ENCODE data around the gene TBX4.

The TBX4 gene

DNA sequence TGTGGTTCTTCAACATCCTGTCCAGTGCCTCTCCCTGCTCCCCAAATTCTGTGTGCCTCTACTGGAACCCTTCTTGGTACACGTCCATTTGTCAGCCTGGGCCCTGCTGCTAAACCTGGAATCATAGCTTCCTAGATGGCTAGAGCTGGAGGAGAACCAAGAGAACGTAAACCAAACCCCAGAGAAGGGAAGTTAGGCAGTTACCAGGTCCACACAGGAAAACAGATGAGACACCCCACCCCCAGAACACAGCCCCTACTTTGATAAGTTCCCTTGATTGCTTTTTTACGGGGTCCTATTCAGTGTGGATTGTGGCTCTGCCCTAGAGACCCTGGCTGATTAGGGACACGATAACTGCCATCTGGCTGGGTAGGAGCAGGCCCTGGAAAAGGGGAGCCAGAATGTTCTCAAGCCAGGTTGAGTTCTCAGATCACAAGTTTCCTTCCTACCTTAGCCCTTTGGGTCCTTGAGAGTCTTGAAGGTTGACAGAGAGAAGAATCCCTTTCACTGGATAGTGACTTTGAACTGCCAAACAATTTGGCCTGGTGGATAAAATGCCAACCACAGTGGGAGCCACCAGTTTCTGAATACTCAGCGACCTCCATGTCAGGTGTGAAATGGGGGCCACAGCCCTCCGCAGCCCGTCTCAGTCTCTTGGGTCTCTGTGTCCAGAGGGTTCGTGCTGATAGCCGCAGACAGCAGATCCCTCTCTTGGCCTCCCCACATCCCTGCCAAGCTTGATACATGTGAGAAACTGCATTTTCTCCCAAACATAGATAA, 7.9 kb downstream of the TBX4 start:
- TF ChIP-seq, protein P1, sequence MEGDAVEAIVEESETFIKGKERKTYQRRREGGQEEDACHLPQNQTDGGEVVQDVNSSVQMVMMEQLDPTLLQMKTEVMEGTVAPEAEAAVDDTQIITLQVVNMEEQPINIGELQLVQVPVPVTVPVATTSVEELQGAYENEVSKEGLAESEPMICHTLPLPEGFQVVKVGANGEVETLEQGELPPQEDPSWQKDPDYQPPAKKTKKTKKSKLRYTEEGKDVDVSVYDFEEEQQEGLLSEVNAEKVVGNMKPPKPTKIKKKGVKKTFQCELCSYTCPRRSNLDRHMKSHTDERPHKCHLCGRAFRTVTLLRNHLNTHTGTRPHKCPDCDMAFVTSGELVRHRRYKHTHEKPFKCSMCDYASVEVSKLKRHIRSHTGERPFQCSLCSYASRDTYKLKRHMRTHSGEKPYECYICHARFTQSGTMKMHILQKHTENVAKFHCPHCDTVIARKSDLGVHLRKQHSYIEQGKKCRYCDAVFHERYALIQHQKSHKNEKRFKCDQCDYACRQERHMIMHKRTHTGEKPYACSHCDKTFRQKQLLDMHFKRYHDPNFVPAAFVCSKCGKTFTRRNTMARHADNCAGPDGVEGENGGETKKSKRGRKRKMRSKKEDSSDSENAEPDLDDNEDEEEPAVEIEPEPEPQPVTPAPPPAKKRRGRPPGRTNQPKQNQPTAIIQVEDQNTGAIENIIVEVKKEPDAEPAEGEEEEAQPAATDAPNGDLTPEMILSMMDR (IDR thresholded peaks at IDR 0.05; ENCODE audit: insufficient read depth, low read depth, low read length, missing control alignments): no peak
- no peak for DNase-seq (ENCODE audit: low read depth)
- H3K4me3 ChIP-seq (ENCODE audit: low read depth, low read length): no peak overlapping the region

DNA sequence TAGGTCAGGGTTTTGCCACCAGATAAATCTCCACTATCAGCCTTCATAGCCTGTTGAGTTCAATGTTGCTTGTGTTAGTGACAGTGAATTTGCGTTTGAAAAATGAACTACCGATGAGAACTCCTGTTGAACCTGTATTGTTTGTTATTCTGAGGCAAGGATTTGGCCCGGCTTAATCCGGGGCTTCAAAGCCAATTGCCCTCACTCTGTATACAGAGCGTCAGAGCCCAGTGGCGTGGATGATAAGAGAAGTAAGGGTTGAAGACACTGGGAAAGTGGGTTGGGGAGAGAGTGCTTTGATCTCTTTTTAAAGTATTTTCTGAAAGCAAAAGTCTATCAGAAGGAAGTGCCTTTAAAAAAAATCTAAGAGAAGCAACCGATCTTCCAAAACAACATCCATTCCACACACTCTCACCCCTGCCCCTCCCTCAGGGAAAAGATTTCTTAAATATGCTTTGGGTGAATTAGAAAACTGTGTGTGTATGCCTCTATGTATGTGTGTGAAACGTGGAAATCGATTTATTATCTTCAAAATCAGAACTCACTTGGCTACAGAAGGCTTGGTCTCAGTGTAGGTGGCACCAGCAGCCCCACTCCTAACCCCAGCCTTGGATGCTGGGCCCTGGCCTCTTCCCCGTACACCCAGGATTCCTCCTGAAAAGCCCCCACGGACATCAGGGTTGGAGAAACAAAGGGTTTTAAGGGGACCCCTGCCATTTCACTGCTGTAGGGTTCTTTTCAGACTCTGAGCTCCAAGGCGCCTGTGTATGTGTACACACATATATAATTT, 8.8 kb downstream of the TBX4 start:
- no peak for DNase-seq (ENCODE audit: low read depth)
- H3K4me3 ChIP-seq (ENCODE audit: low read depth, low read length): no peak overlapping the region
- TF ChIP-seq, protein P1 (IDR thresholded peaks at IDR 0.05; ENCODE audit: insufficient read depth, low read depth, low read length, missing control alignments): no peak

DNA sequence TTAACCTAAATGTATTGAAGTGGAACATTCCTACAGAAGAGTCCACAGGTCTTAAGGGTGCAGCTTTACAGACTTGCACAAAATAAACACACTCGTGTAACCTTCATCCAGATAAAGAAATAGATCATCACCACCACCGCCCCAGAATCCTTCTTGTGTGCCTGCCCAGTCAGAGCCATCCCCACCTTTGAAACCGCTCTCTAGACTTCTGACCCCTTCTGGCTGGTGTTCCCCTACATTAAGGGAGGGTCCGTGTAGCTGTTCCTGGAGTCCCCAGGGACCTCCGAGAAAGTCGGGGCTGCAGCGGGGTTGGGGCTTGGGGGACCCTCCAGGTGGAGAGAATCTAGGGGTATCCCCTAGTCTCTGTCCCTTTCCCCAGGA, 9.4 kb downstream of the TBX4 start:
- TF ChIP-seq, protein P1 (IDR thresholded peaks at IDR 0.05; ENCODE audit: insufficient read depth, low read depth, low read length, missing control alignments): no peak
- no peak for DNase-seq (ENCODE audit: low read depth)
- no peak overlapping the region for H3K4me3 ChIP-seq (ENCODE audit: low read depth, low read length)

DNA sequence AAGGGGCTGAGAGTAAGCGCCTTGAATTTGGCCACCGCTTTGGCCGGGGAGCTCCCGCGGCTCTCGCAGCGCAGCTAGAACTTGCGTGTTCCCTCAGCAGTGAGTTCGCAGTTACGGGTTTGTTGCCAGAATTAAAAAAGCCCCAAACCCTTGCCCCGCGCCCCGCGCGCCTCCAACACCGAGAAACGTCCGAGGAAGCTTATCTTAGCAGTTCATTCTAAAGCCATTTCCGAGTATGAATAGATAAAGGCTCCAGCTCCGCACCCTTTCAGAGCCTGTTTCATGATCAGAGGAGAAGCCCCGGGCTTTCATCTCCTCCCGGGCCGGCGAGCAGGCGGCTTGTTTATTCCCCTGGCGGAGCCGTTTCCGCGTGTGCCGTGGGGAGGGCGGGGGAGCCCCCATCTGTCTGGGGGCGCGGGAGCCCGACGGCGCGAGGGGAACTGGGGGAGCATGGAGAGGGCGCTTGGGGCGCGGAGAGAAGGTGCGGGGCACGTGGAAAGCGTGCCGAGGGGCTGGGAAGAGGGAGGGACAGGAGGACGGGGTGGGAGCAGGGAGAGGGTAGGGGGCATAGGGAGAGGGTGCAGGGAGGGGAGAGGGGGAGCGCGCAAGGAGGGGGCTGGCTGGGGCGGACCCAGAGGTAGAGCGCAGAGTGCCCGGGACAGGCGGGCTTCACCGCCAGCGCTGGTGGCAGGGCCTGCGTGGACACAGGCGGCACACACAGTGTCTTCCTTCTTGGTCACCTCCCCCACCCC, 9.9 kb downstream of the TBX4 start:
- no peak overlapping the region for H3K4me3 ChIP-seq (ENCODE audit: low read depth, low read length)
- no peak for DNase-seq (ENCODE audit: low read depth)
- TF ChIP-seq, protein P1 (IDR thresholded peaks at IDR 0.05; ENCODE audit: insufficient read depth, low read depth, low read length, missing control alignments): no peak

DNA sequence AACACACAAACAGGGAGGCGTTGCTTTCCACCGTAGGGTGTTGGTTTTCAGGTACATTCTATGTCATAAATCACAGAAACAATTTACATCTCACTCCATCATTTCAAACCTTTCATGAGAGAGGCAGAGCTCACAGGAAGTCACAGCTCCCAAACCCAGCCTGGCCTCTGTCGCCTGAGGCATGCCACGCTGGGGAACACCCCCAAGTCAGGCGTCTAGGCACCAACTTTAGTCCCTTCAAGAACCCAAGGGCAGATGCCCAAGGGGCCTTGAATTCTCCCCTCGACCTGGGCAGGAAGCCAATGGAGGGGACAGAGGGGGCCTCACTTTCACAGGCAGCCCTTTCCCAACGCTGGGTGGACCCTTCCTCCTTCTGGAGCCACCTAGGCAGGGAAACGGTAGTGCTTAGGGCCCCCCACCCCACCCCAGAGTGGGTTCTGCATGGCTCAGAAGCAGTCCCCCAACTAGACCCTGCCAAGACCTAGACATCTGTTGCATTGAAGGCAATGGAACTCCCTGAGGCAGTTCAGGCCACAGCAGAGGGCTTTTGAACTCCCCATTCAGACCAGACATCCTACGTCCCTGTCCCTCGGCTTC, 10.6 kb downstream of the TBX4 start:
- TF ChIP-seq, protein P1 (IDR thresholded peaks at IDR 0.05; ENCODE audit: insufficient read depth, low read depth, low read length, missing control alignments): no peak

DNA sequence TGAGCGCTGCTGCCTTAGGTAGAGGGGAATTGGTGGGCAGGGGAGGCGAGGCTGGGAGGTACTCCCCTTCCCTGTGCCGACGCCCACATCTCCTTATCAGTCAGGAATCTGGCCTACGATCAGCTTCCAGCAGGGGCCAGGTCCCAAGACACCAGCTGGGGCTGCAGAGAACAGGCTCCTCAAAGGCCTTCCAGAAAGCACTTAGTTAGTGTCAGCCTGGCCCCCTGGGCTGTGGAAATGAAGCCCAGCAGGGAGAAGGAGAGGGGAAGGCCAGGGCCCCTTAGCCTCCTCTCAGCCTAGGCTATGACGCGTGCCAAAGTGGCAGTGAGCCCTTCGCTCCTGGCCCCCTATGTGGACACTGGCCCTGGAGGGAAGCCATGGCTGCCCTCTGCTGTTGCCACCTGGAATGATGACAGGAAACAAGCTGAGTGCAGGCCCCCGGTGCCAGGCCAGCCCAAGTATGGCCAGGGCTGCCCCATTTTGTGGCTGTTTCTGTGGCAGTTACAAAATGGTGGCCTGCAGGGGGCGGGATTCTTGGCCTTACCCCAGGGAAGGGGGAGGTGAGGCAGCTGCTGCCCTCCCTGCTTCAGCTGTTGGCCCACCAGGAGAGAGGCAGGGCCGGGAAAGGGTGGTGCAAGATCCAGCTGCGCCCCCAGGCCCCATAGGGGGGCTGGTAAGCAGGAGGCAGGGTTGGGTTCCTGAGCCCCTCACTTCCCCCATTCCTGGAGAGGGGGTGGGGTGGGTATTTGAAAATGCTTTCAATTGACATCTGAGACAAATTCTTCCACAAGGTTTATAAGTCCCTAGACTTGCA, 11.3 kb downstream of the TBX4 start:
- DNase-seq (ENCODE audit: low read depth): no peak
- TF ChIP-seq, protein P1 (IDR thresholded peaks at IDR 0.05; ENCODE audit: insufficient read depth, low read depth, low read length, missing control alignments): no peak
- H3K4me3 ChIP-seq (ENCODE audit: low read depth, low read length): no peak overlapping the region

More for the DNA sequence above, 10.6 kb downstream of the TBX4 start:
- DNase-seq (ENCODE audit: low read depth): no peak
- H3K4me3 ChIP-seq (ENCODE audit: low read depth, low read length): no peak overlapping the region

All from GM12865 (cell line).